K562 (cell line): Measurements from ENCODE around the gene TSC22D1. TPM values are rescaled to one million over a fixed set of nuclear protein-coding genes. Genes with fewer than 3 reads are reported as not detected.

ENCODE experiments used
- ATAC-seq: fragments of 200-7000 bp; cut with Tn5 transposase; 3 replicates; pipeline ENCODE4 v1.9.1; 2020; ENCODE audit warnings: moderate library complexity
- BruUV-seq: library from RNA; stranded (reverse); fragments of 400-500 nt; replicated peaks from 2 replicates; lab custom pipeline; 2021; lab: Mats Ljungman, UMichigan
- CTCF ChIA-PET: fragments of 300-600 bp; formaldehyde crosslinking; extraction: SDS; loops from one replicate; lab custom pipeline; 2021; ENCODE audit warnings: low intra/inter-chr PET ratio; lab: Yijun Ruan, JAX
- POLR2A ChIA-PET: fragments of 300-600, 350-650 bp; sonication (Branson Sonifier 250); formaldehyde crosslinking; extraction: SDS; loops from one replicate; lab custom pipeline; 2021; ENCODE audit warnings: antibody characterized with exemption, inconsistent platforms; lab: Yijun Ruan, JAX
- DNase-seq, 4 experiments: peaks; one replicate each; pipeline versions ENCODE4 v3.0.0 to v3.0.0-alpha.2; 2011 to 2018; ENCODE audit warnings: low spot score in 3 of 4, mixed read lengths in 3 of 4; ENCODE audit errors: extremely low read depth in 1 of 4
- FAIRE-seq: peaks from 2 replicates; lab custom pipeline; 2011; peaks lifted over from hg19 to GRCh38; lab: Jason Lieb, UNC
- H2AFZ ChIP-seq: 2 replicates; pipeline ENCODE4 v1.6.0; 2011; ENCODE audit warnings: low read depth, low read length, control low read depth, inconsistent platforms
- H3K27ac ChIP-seq: fragments of 200-600 bp; 3 replicates; pipeline ENCODE4 v1.8.0; 2011; ENCODE audit warnings: low read depth, mild to moderate bottlenecking, control low read depth, inconsistent platforms, low read length, moderate library complexity, mixed read lengths; ENCODE audit errors: extremely low read depth
- H3K27me3 ChIP-seq, 2 experiments: fragments of 300-600 bp in 1 of 2; 2 replicates in 1 of 2; 3 replicates in 1 of 2; pipeline versions ENCODE4 v1.6.0 to v1.8.0; 2011; ENCODE audit warnings: inconsistent platforms in 2 of 2, low read length in 2 of 2, mild to moderate bottlenecking in 1 of 2, mixed read lengths in 1 of 2, moderate library complexity in 1 of 2; ENCODE audit not compliant: control insufficient read depth in 2 of 2, insufficient read depth in 2 of 2
- H3K36me3 ChIP-seq: fragments of 300-600 bp; 3 replicates; pipeline ENCODE4 v1.8.0; 2011; ENCODE audit warnings: mild to moderate bottlenecking, low read length, inconsistent platforms; ENCODE audit not compliant: control insufficient read depth, insufficient read depth
- H3K4me1 ChIP-seq, 2 experiments: fragments of 200-600 bp in 1 of 2; replicated peaks in 1 of 2; 2 replicates in 1 of 2; 3 replicates in 1 of 2; pipeline versions ENCODE4 v1.5.1 to v1.8.0; 2011; ENCODE audit warnings: inconsistent platforms in 2 of 2, low read length in 2 of 2, mild to moderate bottlenecking in 1 of 2, mixed read lengths in 1 of 2, moderate library complexity in 1 of 2; ENCODE audit not compliant: control insufficient read depth in 2 of 2, insufficient read depth in 2 of 2
- H3K4me2 ChIP-seq: 2 replicates; pipeline ENCODE4 v1.6.1; 2011; ENCODE audit warnings: low read length, control low read depth, inconsistent platforms, mixed read lengths; ENCODE audit not compliant: insufficient read depth
- H3K4me3 ChIP-seq: fragments of 200-600 bp; sonication (generic), shearing (Covaris generic); 2 replicates; pipeline ENCODE4 v1.5.1; 2016; ENCODE audit warnings: control low read depth, inconsistent platforms
- H3K79me2 ChIP-seq: fragments of 200-600 bp; 3 replicates; pipeline ENCODE4 v1.8.0; 2011; ENCODE audit warnings: low read length, inconsistent platforms; ENCODE audit not compliant: control insufficient read depth, insufficient read depth
- H3K9ac ChIP-seq, 2 experiments: 2 replicates each; pipeline versions ENCODE4 v1.6.0 to v1.6.1; 2011; ENCODE audit warnings: low read depth in 2 of 2, low read length in 2 of 2, control low read depth in 1 of 2, inconsistent platforms in 1 of 2, mild to moderate bottlenecking in 1 of 2, mixed read lengths in 1 of 2; ENCODE audit not compliant: insufficient read depth in 1 of 2
- H3K9me1 ChIP-seq: one replicate; pipeline ENCODE4 v1.6.0; 2011; ENCODE audit warnings: inconsistent platforms, mild to moderate bottlenecking, low read length, moderate library complexity; ENCODE audit not compliant: control insufficient read depth, insufficient read depth
- H3K9me3 ChIP-seq: replicated peaks from 2 replicates; pipeline ENCODE4 v1.5.1; 2011; ENCODE audit warnings: low read depth, low read length, inconsistent platforms; ENCODE audit not compliant: control insufficient read depth, insufficient read depth
- H4K20me1 ChIP-seq: replicated peaks from 2 replicates; pipeline ENCODE4 v1.6.1; 2011; ENCODE audit warnings: low read length, inconsistent platforms, mixed read lengths; ENCODE audit not compliant: control insufficient read depth, insufficient read depth
- C11orf30 ChIP-seq: fragments of 450-650 bp; IDR thresholded peaks from 2 replicates; pipeline ENCODE4 v1.6.1; 2016; ENCODE audit warnings: low read depth, mild to moderate bottlenecking
- CEBPB ChIP-seq: fragments of 450-650 bp; IDR thresholded peaks from 2 replicates; pipeline ENCODE4 v1.6.1; 2016; ENCODE audit warnings: missing genetic modification characterization, missing compliant biosample characterization
- HMG20A ChIP-seq: fragments of 450-650 bp; formaldehyde crosslinking; conservative IDR thresholded peaks from 2 replicates; pipeline ENCODE4 v1.4.0; 2020; ENCODE audit warnings: mild to moderate bottlenecking, mixed read lengths
- MAFF ChIP-seq: IDR thresholded peaks from 2 replicates; pipeline ENCODE4 v1.6.1; 2012; ENCODE audit warnings: low read length, improper control_type of control experiment
- MAFG ChIP-seq: fragments of 450-650 bp; conservative IDR thresholded peaks from 2 replicates; pipeline ENCODE4 v1.6.1; 2016; ENCODE audit warnings: missing genetic modification characterization, missing compliant biosample characterization
- MAFK ChIP-seq: IDR thresholded peaks from 2 replicates; pipeline ENCODE4 v1.6.1; 2011; ENCODE audit warnings: low read length, improper control_type of control experiment
- MEIS2 ChIP-seq: fragments of 450-650 bp; IDR thresholded peaks from 2 replicates; pipeline ENCODE4 v1.6.1; 2014; ENCODE audit warnings: mild to moderate bottlenecking; ENCODE audit not compliant: partially characterized antibody
- NFE2 ChIP-seq: IDR thresholded peaks from 2 replicates; pipeline ENCODE4 v1.6.1; 2014; ENCODE audit warnings: antibody characterized with exemption, low read depth
- NFE2L1 ChIP-seq: fragments of 450-650 bp; IDR thresholded peaks from 2 replicates; pipeline ENCODE4 v1.6.1; 2016; ENCODE audit warnings: missing genetic modification characterization, low read depth, mild to moderate bottlenecking, missing compliant biosample characterization, moderate library complexity, borderline replicate concordance
- ZNF134 ChIP-seq: fragments of 250-450 bp; sonication (Bioruptor Pico); conservative IDR thresholded peaks from 2 replicates; pipeline ENCODE4 v1.4.0; 2020
- ZNF311 ChIP-seq: fragments of 250-450 bp; sonication (Bioruptor Pico); IDR thresholded peaks from 2 replicates; pipeline ENCODE4 v1.4.0; 2020; ENCODE audit warnings: mild to moderate bottlenecking, moderate library complexity
- ZNF316 ChIP-seq: fragments of 450-650 bp; IDR thresholded peaks from 2 replicates; pipeline ENCODE4 v1.6.1; 2016
- ZNF444 ChIP-seq: fragments of 250-450 bp; sonication (Bioruptor Pico); IDR thresholded peaks from 2 replicates; pipeline ENCODE4 v1.4.0; 2020; ENCODE audit warnings: mild to moderate bottlenecking, moderate library complexity
- WGBS: fragments of 100-300 bp; shearing (Covaris generic); methylation state at CpG from one replicate; pipeline ENCODE4 v1.1.6; 2016; ENCODE audit warnings: low coverage, mixed read lengths; ENCODE audit not compliant: insufficient coverage; ENCODE audit errors: missing lambda C conversion rate; 5-methylcytosine and 5-hydroxymethylcytosine counted together
- in situ Hi-C: fragments of 300-500 bp; cut with MboI; formaldehyde crosslinking; loops from 4 replicates; pipeline ENCODE4 v1.15.0; 2018; ENCODE audit warnings: inconsistent platforms, mixed read lengths
- intact Hi-C: fragments of 100-400 bp; cut with micrococcal nuclease; formaldehyde crosslinking; loops from 2 replicates; pipeline ENCODE4 v1.14.2; 2022
- polyA plus RNA-seq, 8 experiments: library from polyadenylated mRNA; depleted of rRNA in 4 of 8; stranded (reverse) in 5 of 8; unstranded in 3 of 8; fragments of >200 nt; fragmentation: Nextera tagmentation in 2 of 8; fragmentation: Illumina TruSeq in 1 of 8; extraction: Ambion mirVana in 2 of 8; extraction: Trizol in 1 of 8; gene quantifications; 2 replicates each; pipeline versions ENCODE4 v1.2.1 to v1.2.3, GENCODE V29; 2011 to 2014; ENCODE audit warnings: inconsistent platforms in 1 of 8, missing spikeins in 1 of 8
- total RNA-seq, 7 experiments: library from RNA; depleted of rRNA in 6 of 7; stranded (reverse); fragments of >200 nt in 6 of 7; fragmentation: Illumina TruSeq in 2 of 7; extraction: Trizol in 2 of 7; gene quantifications; 2 replicates each; pipeline versions ENCODE4 v1.2.1 to v1.2.3, GENCODE V29; 2011 to 2021; ENCODE audit warnings: low replicate concordance in 1 of 7

The TSC22D1 gene
- total and polyA plus RNA-seq, 9 of the 15 experiments (the other 6 are each of a cell fraction or from before 2014, with no cell fraction given), result 2.6 to 19.8 (median 8.4) TPM

GRCh38 chr13:44537248-44537647, 38.9 kb downstream of the TSC22D1 start:
- H3K27ac ChIP-seq, result no peak overlapping the region
- no peak for TF ChIP-seq ZNF444 (CRISPR knock-in tag)
- DNase-seq (no peak), FAIRE-seq (no peak), ATAC-seq (no peak)
- H3K4me2 ChIP-seq, result no peak overlapping the region
- no peak overlapping the region for H3K4me3 ChIP-seq
- WGBS, result 12% methylated on average over 2 of the region's 2 CpGs
- no peak overlapping the region for H2AFZ ChIP-seq
- H3K9me3 ChIP-seq, result no peaks in the 10 kb centered on the region
- POLR2A ChIA-PET, result no interaction called here
- no peak overlapping the region for H3K9ac ChIP-seq
- H4K20me1 ChIP-seq, result no peaks in the 10 kb centered on the region
- H3K79me2 ChIP-seq, result no peaks in the 10 kb centered on the region
- no peaks in the 10 kb centered on the region for H3K27me3 ChIP-seq
- no peaks in the 10 kb centered on the region for H3K9me1 ChIP-seq
- BruUV-seq, result no TSS peak
- intact Hi-C loops (no loop called here), in situ Hi-C loops (no loop called here)
- CTCF ChIA-PET, result no interaction called here
- H3K4me1 ChIP-seq, result no peaks in the 10 kb centered on the region
- no peaks in the 10 kb centered on the region for H3K36me3 ChIP-seq

DNA sequence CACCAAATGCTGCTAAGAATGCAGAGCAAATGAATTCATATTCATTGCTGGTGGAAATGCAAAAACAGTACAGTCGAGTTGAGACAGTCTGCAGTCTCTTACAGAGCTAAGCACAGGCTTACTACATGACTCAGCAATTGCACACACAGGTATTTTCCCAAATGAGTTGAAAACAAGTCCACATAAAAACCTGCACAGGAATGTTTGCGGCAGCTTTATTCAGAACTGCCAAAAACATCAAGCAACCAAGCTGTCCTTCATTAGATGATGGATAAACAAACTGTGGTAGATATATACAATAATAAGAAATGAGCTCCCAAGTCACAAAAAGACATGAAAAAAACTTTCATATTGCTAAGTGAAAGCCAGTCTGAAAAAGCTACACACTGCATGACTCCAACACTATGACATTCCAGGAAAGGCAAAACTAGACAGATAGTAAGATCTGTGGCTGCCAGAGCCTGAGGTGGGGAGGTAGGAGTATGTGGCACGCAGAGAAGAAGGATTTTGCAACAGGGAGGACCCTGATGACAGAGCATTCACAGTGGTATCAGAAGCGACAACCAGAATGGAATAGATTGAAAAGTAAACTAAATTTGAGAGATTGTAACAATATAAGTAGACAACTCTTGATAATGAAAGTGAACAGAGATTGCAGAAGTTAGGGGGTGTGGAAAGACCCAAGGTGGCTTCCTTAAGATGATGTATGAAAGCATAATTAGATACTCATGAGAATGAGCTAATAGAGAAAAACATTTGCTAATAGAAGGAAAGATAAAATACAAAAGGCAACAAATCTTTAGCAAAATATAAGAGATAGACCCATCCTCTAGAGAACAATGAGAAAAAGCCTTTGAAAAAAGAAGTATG, 52.7 kb downstream of the TSC22D1 start:
- H3K4me1 ChIP-seq, result 0 out of 5 replicates have a peak, but pooled peaks cover 0 to 6% of the 10 kb centered on the region in 2 experiments
- H3K9me3 ChIP-seq, result no peaks in the 10 kb centered on the region
- no peaks in the 10 kb centered on the region for H3K9me1 ChIP-seq
- H3K4me3 ChIP-seq, result no peak overlapping the region
- no peak overlapping the region for H3K9ac ChIP-seq
- peak; percentile 65 for FAIRE-seq
- DNase-seq, result peak in 2 of 4 experiments; percentile 5 to 21
- peak; percentile 61; the same call in 2 of the 3 replicates for ATAC-seq
- no peaks in the 10 kb centered on the region for H4K20me1 ChIP-seq
- no peak overlapping the region for H3K4me2 ChIP-seq
- POLR2A ChIA-PET, result interaction anchor here (1.2 kb wide), 1 partner anchor 51 kb away, joined by 5 read pairs; no protein-coding TSS in a partner anchor
- no peak overlapping the region for H3K27ac ChIP-seq
- H2AFZ ChIP-seq, result no peak overlapping the region
- TF ChIP-seq ZNF311 (CRISPR knock-in tag), result no peak
- TF ChIP-seq ZNF316, result peak; percentile 88
- TF ChIP-seq MAFF, result peak; percentile 75
- TF ChIP-seq ZNF134 (CRISPR knock-in tag), result no peak
- TF ChIP-seq NFE2L1 (tag), result peak; percentile 81
- TF ChIP-seq MAFG, result peak; percentile 82
- 0 out of 2 replicates have a peak, but pooled peaks have one; percentile 22 for TF ChIP-seq CEBPB
- peak; percentile 73 for TF ChIP-seq MAFK
- peak; percentile 82 for TF ChIP-seq NFE2
- TF ChIP-seq MEIS2, result no peak
- peak; percentile 86 for TF ChIP-seq C11orf30
- TF ChIP-seq HMG20A, result no peak
- 4% methylated on average over 4 of the region's 4 CpGs for WGBS
- no peaks in the 10 kb centered on the region for H3K27me3 ChIP-seq
- CTCF ChIA-PET, result no interaction called here
- H3K36me3 ChIP-seq, result no peaks in the 10 kb centered on the region
- H3K79me2 ChIP-seq, result no peaks in the 10 kb centered on the region
- in situ Hi-C loops, result no loop called here
- no TSS peak for BruUV-seq
- intact Hi-C loops, result no loop called here
